Fibroblast of lung (primary cell): ENCODE measurements around the gene S100P. TPM values are rescaled to one million over a fixed set of nuclear protein-coding genes. Genes with fewer than 3 reads are reported as not detected.

Experiments used
- DNase-seq, 2 donors: peaks; one replicate each; pipeline versions ENCODE4 v3.0.0 to v3.0.0-alpha.2; 2010; ENCODE audit warnings: low read depth in 2 of 2
- H2AFZ ChIP-seq: 2 replicates; pipeline ENCODE4 v1.5.1; 2012; ENCODE audit warnings: low read length, control low read depth, inconsistent platforms
- H3K27ac ChIP-seq: 2 replicates; pipeline ENCODE4 v1.5.1; 2011; ENCODE audit warnings: low read length, control low read depth; ENCODE audit not compliant: insufficient read depth
- H3K27me3 ChIP-seq: 2 replicates; pipeline ENCODE4 v1.5.1; 2011; ENCODE audit warnings: mild to moderate bottlenecking, low read length; ENCODE audit not compliant: control insufficient read depth, insufficient read depth
- H3K36me3 ChIP-seq: 2 replicates; pipeline ENCODE4 v1.5.1; 2011; ENCODE audit warnings: low read length; ENCODE audit not compliant: control insufficient read depth, insufficient read depth
- H3K4me1 ChIP-seq: 2 replicates; pipeline ENCODE4 v1.5.1; 2011; ENCODE audit warnings: low read length; ENCODE audit not compliant: control insufficient read depth, insufficient read depth; ENCODE audit errors: extremely low read depth
- H3K4me2 ChIP-seq: 2 replicates; pipeline ENCODE4 v1.5.1; 2011; ENCODE audit warnings: low read length, control low read depth; ENCODE audit not compliant: insufficient read depth; ENCODE audit errors: extremely low read depth
- H3K4me3 ChIP-seq, 4 experiments: fragments of 200-600 bp in 1 of 4; sonication (generic) in 1 of 4; replicated peaks in 1 of 4; 2 replicates each; pipeline ENCODE4 v1.5.1; 2011 to 2016; ENCODE audit warnings: low read length in 4 of 4, low read depth in 3 of 4, mild to moderate bottlenecking in 3 of 4, control low read depth in 2 of 4, inconsistent platforms in 1 of 4, mixed read lengths in 1 of 4; ENCODE audit not compliant: insufficient read depth in 1 of 4; ENCODE audit errors: control extremely low read depth in 1 of 4
- H3K79me2 ChIP-seq: 2 replicates; pipeline ENCODE4 v1.5.1; 2012; ENCODE audit warnings: mild to moderate bottlenecking, low read length, inconsistent platforms; ENCODE audit not compliant: control insufficient read depth, insufficient read depth
- H3K9ac ChIP-seq: 2 replicates; pipeline ENCODE4 v1.5.1; 2011; ENCODE audit warnings: mild to moderate bottlenecking, low read length, control low read depth; ENCODE audit not compliant: insufficient read depth
- H3K9me3 ChIP-seq: 2 replicates; pipeline ENCODE4 v1.5.1; 2012; ENCODE audit warnings: low read depth, low read length; ENCODE audit not compliant: control insufficient read depth, insufficient read depth
- H4K20me1 ChIP-seq: 2 replicates; pipeline ENCODE4 v1.5.1; 2011; ENCODE audit warnings: low read length; ENCODE audit not compliant: control insufficient read depth, insufficient read depth; ENCODE audit errors: extremely low read depth
- EZH2 ChIP-seq: IDR thresholded peaks from 2 replicates; pipeline ENCODE4 v1.5.1; 2012; ENCODE audit warnings: low read length, control low read depth, mild to moderate bottlenecking; ENCODE audit errors: missing control alignments
- polyA plus RNA-seq, 2 donors: library from polyadenylated mRNA; depleted of rRNA in 1 of 2; stranded (reverse) in 1 of 2; unstranded in 1 of 2; fragments of >200 nt; gene quantifications; 2 replicates each; pipeline ENCODE4 v1.2.1, GENCODE V29; 2011 to 2012; ENCODE audit warnings: missing spikeins in 1 of 2
- total RNA-seq: library from RNA; depleted of rRNA; stranded (reverse); fragments of >200 nt; gene quantifications from 2 replicates; pipeline ENCODE4 v1.2.1, GENCODE V29; 2014
- TF ChIP-seq, protein P1 (sequence below), 2 donors: IDR thresholded peaks in 1 of 2; conservative IDR thresholded peaks in 1 of 2; 1 replicate in 1 of 2; 2 replicates in 1 of 2; pipeline ENCODE4 v1.5.1; 2011 to 2012; ENCODE audit warnings: low read length in 2 of 2, control low read depth in 1 of 2, inconsistent platforms in 1 of 2, low read depth in 1 of 2, mild to moderate bottlenecking in 1 of 2

S100P gene
- total and polyA plus RNA-seq, 2 donors (not counting 1 experiment from before 2014, with no cell fraction given), result not detected

DNA sequence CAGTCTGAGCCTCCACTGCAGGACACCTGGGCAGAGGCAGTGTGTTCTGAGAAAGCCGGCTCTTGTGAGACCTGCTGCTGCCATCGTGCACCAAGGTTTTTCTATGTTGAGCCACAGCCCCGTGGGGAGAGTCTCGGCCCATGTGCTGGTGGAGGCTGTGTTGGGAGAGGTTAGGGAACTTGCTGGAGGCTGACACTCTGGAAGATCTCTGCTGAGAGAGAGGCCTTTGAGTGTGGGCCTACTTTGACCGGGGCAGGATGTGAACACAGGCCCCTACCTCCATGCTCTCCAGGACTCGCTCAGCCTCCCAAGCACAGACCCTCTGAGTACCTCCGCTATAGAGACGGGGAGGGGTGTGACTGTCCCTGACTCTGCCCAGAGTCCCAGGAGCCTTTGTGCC lies 1.3 kb upstream of the S100P start:
- H3K9me3 ChIP-seq, result no peaks in the 10 kb centered on the region
- H3K27ac ChIP-seq, result no peak overlapping the region
- TF ChIP-seq, protein P1, sequence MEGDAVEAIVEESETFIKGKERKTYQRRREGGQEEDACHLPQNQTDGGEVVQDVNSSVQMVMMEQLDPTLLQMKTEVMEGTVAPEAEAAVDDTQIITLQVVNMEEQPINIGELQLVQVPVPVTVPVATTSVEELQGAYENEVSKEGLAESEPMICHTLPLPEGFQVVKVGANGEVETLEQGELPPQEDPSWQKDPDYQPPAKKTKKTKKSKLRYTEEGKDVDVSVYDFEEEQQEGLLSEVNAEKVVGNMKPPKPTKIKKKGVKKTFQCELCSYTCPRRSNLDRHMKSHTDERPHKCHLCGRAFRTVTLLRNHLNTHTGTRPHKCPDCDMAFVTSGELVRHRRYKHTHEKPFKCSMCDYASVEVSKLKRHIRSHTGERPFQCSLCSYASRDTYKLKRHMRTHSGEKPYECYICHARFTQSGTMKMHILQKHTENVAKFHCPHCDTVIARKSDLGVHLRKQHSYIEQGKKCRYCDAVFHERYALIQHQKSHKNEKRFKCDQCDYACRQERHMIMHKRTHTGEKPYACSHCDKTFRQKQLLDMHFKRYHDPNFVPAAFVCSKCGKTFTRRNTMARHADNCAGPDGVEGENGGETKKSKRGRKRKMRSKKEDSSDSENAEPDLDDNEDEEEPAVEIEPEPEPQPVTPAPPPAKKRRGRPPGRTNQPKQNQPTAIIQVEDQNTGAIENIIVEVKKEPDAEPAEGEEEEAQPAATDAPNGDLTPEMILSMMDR (conservative IDR thresholded peaks at IDR 0.05 in 1 of 2, IDR thresholded peaks at IDR 0.05 in 1 of 2; ENCODE audit: low read depth in 1 of 2, low read length in 2 of 2), result no peak
- TF ChIP-seq EZH2, result no peak
- H3K4me1 ChIP-seq, result peaks cover 11% of the 10 kb centered on the region
- no peak for DNase-seq
- H3K4me2 ChIP-seq, result no peak overlapping the region
- no peak overlapping the region for H3K9ac ChIP-seq
- H3K36me3 ChIP-seq, result no peaks in the 10 kb centered on the region
- H3K4me3 ChIP-seq, result no peak overlapping the region
- no peaks in the 10 kb centered on the region for H4K20me1 ChIP-seq
- no peaks in the 10 kb centered on the region for H3K27me3 ChIP-seq
- no peaks in the 10 kb centered on the region for H3K79me2 ChIP-seq
- no peak overlapping the region for H2AFZ ChIP-seq

DNA sequence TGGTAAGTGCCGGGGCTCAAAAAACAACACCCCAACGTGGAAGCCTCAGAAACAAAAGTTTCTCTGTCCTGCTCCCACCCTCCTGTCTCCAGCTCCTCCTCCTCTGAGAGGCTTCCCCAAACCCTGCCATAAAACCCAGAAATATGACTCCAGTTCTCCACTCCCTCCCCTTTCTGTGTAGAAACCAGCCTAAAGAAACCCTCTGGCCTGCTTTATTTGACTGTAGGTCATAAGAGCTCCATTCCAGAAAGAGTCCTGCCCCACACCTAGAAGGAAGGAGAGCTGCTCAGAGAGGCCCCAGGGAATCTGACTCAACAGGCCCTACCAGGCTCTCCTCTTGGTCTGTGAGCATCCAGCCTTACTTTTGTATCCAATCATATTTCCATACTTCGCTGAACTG lies 872 bp upstream of the S100P start:
- Histone ChIP-seq H3K4me3 (no peak overlapping the region), H3K4me2 (no peak overlapping the region), H3K9ac (no peak overlapping the region), H3K9me3 (no peaks in the 10 kb centered on the region), H4K20me1 (no peaks in the 10 kb centered on the region), H3K4me1 (peaks cover 11% of the 10 kb centered on the region), H3K27ac (no peak overlapping the region), H2AFZ (no peak overlapping the region), H3K79me2 (no peaks in the 10 kb centered on the region), H3K27me3 (no peaks in the 10 kb centered on the region), H3K36me3 (no peaks in the 10 kb centered on the region)
- TF ChIP-seq, protein P1 (conservative IDR thresholded peaks at IDR 0.05 in 1 of 2, IDR thresholded peaks at IDR 0.05 in 1 of 2; ENCODE audit: low read depth in 1 of 2, low read length in 2 of 2), result no peak
- TF ChIP-seq EZH2, result no peak
- DNase-seq, result peak in 1 of 2 donors; percentile 54

DNA sequence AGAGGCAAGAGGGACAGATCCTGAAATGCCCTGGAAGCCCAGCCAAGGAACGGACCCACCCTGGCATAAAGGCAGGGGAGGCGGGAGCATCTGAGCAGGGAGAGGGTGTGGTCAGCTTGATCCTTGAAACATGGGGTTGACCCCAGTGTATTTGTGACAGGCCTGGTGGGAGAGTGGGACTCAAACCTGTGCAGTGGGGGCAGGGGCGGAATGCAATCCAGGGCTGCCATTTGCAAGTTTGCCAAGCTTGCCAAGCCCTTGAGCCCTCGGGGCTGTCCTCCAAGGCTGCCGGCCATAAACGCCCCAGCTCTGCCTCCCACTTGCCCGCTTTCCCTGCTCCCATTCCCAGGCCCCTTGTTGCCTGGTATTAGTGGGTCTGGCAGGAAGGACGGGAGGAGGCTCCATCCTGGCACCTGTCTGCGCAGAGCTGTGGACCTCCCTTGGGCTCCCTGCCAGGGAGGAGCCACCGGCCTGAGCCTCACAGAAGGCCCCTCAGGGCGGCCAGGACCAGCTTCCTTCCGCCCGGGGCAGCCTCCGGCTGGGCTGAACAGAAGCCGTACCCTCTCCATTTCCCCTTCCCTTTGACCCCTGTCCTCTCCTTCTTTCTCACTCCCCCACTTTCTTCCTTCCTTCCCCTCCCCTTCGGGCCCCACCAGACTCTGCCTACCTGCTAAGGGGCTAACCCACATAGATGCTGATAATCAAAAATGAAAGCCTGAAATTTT lies 661 bp downstream of the S100P start:
- H4K20me1 ChIP-seq, result no peaks in the 10 kb centered on the region
- no peak overlapping the region for H2AFZ ChIP-seq
- H3K9ac ChIP-seq, result no peak overlapping the region
- no peak overlapping the region for H3K27ac ChIP-seq
- no peak overlapping the region for H3K4me3 ChIP-seq
- no peaks in the 10 kb centered on the region for H3K79me2 ChIP-seq
- DNase-seq, result no peak
- TF ChIP-seq EZH2, result no peak
- TF ChIP-seq, protein P1 (conservative IDR thresholded peaks at IDR 0.05 in 1 of 2, IDR thresholded peaks at IDR 0.05 in 1 of 2; ENCODE audit: low read depth in 1 of 2, low read length in 2 of 2), result no peak
- no peak overlapping the region for H3K4me2 ChIP-seq
- H3K27me3 ChIP-seq, result no peaks in the 10 kb centered on the region
- no peaks in the 10 kb centered on the region for H3K9me3 ChIP-seq
- H3K4me1 ChIP-seq, result peaks cover 5% of the 10 kb centered on the region
- no peaks in the 10 kb centered on the region for H3K36me3 ChIP-seq
